Panc1 (cell line): ENCODE data around the gene FBXL14. TPM values are rescaled to one million over a fixed set of nuclear protein-coding genes. Genes with fewer than 3 reads are reported as not detected.

Experiments
- ATAC-seq: fragments of 200-7000 bp; cut with Tn5 transposase; 2 replicates; pipeline ENCODE4 v1.9.1; 2020; ENCODE audit warnings: mild to moderate bottlenecking, moderate library complexity
- BruUV-seq: library from RNA; stranded (reverse); fragments of 400-500 nt; replicated peaks from 2 replicates; lab custom pipeline; 2021; lab: Mats Ljungman, UMichigan
- CTCF ChIA-PET: fragments of 300-600 bp; sonication (Branson Sonifier 250); formaldehyde crosslinking; loops from one replicate; lab custom pipeline; 2022; ENCODE audit warnings: antibody characterized with exemption; lab: Charles Lee
- POLR2A ChIA-PET: fragments of 300-600 bp; sonication (Branson Sonifier 250); formaldehyde crosslinking; loops from one replicate; lab custom pipeline; 2022; ENCODE audit warnings: antibody characterized with exemption; lab: Charles Lee
- DNase-seq: peaks from one replicate; pipeline ENCODE4 v3.0.0-alpha.2; 2010; ENCODE audit warnings: low read depth, low spot score
- H3K27ac ChIP-seq: 2 replicates; pipeline ENCODE4 v1.5.1; 2011; ENCODE audit warnings: mild to moderate bottlenecking, low read length, inconsistent platforms
- H3K27me3 ChIP-seq: fragments of 200-500 bp; sonication (Bioruptor generic); 2 replicates; pipeline ENCODE4 v1.6.0; 2014; ENCODE audit warnings: low read length, inconsistent platforms; ENCODE audit not compliant: control insufficient read depth, insufficient read depth
- H3K36me3 ChIP-seq: fragments of 200-500 bp; sonication (Bioruptor generic); 2 replicates; pipeline ENCODE4 v1.5.1; 2014; ENCODE audit warnings: inconsistent platforms, mild to moderate bottlenecking, low read length, moderate library complexity; ENCODE audit not compliant: control insufficient read depth, insufficient read depth
- H3K4me1 ChIP-seq: 2 replicates; pipeline ENCODE4 v1.5.1; 2011; ENCODE audit warnings: inconsistent platforms, mild to moderate bottlenecking, low read length, moderate library complexity; ENCODE audit not compliant: control insufficient read depth, insufficient read depth
- H3K4me3 ChIP-seq, 2 experiments: 2 replicates each; pipeline ENCODE4 v1.5.1; 2011 to 2012; ENCODE audit warnings: low read depth in 2 of 2, low read length in 2 of 2, mild to moderate bottlenecking in 2 of 2, inconsistent platforms in 1 of 2, moderate library complexity in 1 of 2
- H3K9me3 ChIP-seq: fragments of 200-500 bp; sonication (Bioruptor generic); 2 replicates; pipeline ENCODE4 v1.5.1; 2014; ENCODE audit warnings: low read depth, mild to moderate bottlenecking, inconsistent platforms, low read length, moderate library complexity; ENCODE audit not compliant: control insufficient read depth, insufficient read depth
- POLR2AphosphoS5 ChIP-seq: IDR thresholded peaks from 2 replicates; pipeline ENCODE4 v1.6.1; 2012; ENCODE audit warnings: mild to moderate bottlenecking, low read depth, low read length, moderate library complexity
- SIN3A ChIP-seq: IDR thresholded peaks from 2 replicates; pipeline ENCODE4 v1.6.1; 2012; ENCODE audit warnings: low read depth, mild to moderate bottlenecking, low read length, moderate library complexity, borderline replicate concordance; ENCODE audit not compliant: insufficient read depth
- TCF7L2 ChIP-seq: IDR thresholded peaks from 2 replicates; pipeline ENCODE4 v1.6.1; 2011; ENCODE audit warnings: mild to moderate bottlenecking, low read depth, low read length, inconsistent platforms
- in situ Hi-C: cut with HindIII; loops from 2 replicates; pipeline ENCODE4 v1.10.0; 2016; ENCODE audit warnings: low sequenced_read_pairs, low pct_unique_long_range_greater_than_20kb
- intact Hi-C: fragments of 100-400 bp; cut with micrococcal nuclease; formaldehyde crosslinking; loops from one replicate; pipeline ENCODE4 v1.10.0; 2022; ENCODE audit not compliant: unreplicated experiment
- total RNA-seq: library from RNA; stranded (reverse); gene quantifications from one replicate; pipeline ENCODE4 v1.2.1, GENCODE V29; 2021; ENCODE audit not compliant: unreplicated experiment
- TF ChIP-seq, protein P1 (sequence below): fragments of 450-650 bp; IDR thresholded peaks from 2 replicates; pipeline ENCODE4 v1.5.1; 2017; ENCODE audit warnings: mild to moderate bottlenecking
- TF ChIP-seq, protein P2 (sequence below), 2 experiments: IDR thresholded peaks; 2 replicates each; pipeline ENCODE4 v1.6.1; 2011 to 2012; ENCODE audit warnings: low read depth in 2 of 2, control low read depth in 1 of 2, low read length in 1 of 2, mild to moderate bottlenecking in 1 of 2, moderate library complexity in 1 of 2; ENCODE audit not compliant: insufficient read depth in 1 of 2

The FBXL14 gene
- total RNA-seq, 1 experiment from 2014 or later, result 15.1 TPM

DNA sequence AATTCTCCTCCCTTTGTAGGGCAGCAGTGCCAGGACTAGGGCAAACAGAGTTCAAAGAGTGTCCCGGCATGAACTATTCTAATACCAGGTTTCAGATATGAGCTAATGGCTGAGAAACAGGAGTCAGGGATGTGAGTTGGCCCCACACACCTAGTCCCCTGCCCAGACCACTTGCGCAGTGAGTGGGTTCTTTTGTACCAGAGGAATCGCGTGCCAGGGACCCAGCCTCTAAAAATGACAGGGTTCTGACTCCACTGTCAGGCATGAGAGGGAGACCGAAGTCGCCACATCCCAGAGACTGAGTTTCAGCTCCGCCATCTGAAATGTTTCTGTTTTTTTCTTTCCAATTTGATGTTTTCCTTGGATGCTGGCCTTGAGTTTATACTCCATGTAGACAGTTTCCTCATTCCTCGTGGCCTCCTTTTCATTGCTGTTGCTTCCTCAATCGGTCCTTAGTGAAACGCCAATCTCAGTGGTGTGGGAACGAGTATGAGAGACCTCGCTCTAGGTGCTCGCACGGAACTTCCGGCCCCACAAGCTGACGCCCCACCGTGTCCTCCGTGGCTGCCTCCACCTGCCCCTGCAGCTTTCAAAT is 31.5 kb downstream of the FBXL14 start:
- ChIA-PET CTCF (no interaction called here), POLR2A (no interaction called here)
- DNase-seq, result no peak
- Histone ChIP-seq H3K27me3 (no peaks in the 10 kb centered on the region), H3K9me3 (no peaks in the 10 kb centered on the region), H3K4me1 (peaks cover 12% of the 10 kb centered on the region), H3K36me3 (no peaks in the 10 kb centered on the region), H3K27ac (no peak overlapping the region), H3K4me3 (no peak overlapping the region)
- in situ Hi-C loops, result no loop called here
- no peak for ATAC-seq
- no peak for TF ChIP-seq POLR2AphosphoS5
- TF ChIP-seq, protein P1, sequence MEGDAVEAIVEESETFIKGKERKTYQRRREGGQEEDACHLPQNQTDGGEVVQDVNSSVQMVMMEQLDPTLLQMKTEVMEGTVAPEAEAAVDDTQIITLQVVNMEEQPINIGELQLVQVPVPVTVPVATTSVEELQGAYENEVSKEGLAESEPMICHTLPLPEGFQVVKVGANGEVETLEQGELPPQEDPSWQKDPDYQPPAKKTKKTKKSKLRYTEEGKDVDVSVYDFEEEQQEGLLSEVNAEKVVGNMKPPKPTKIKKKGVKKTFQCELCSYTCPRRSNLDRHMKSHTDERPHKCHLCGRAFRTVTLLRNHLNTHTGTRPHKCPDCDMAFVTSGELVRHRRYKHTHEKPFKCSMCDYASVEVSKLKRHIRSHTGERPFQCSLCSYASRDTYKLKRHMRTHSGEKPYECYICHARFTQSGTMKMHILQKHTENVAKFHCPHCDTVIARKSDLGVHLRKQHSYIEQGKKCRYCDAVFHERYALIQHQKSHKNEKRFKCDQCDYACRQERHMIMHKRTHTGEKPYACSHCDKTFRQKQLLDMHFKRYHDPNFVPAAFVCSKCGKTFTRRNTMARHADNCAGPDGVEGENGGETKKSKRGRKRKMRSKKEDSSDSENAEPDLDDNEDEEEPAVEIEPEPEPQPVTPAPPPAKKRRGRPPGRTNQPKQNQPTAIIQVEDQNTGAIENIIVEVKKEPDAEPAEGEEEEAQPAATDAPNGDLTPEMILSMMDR, result no peak
- TF ChIP-seq TCF7L2, result no peak
- TF ChIP-seq, protein P2, sequence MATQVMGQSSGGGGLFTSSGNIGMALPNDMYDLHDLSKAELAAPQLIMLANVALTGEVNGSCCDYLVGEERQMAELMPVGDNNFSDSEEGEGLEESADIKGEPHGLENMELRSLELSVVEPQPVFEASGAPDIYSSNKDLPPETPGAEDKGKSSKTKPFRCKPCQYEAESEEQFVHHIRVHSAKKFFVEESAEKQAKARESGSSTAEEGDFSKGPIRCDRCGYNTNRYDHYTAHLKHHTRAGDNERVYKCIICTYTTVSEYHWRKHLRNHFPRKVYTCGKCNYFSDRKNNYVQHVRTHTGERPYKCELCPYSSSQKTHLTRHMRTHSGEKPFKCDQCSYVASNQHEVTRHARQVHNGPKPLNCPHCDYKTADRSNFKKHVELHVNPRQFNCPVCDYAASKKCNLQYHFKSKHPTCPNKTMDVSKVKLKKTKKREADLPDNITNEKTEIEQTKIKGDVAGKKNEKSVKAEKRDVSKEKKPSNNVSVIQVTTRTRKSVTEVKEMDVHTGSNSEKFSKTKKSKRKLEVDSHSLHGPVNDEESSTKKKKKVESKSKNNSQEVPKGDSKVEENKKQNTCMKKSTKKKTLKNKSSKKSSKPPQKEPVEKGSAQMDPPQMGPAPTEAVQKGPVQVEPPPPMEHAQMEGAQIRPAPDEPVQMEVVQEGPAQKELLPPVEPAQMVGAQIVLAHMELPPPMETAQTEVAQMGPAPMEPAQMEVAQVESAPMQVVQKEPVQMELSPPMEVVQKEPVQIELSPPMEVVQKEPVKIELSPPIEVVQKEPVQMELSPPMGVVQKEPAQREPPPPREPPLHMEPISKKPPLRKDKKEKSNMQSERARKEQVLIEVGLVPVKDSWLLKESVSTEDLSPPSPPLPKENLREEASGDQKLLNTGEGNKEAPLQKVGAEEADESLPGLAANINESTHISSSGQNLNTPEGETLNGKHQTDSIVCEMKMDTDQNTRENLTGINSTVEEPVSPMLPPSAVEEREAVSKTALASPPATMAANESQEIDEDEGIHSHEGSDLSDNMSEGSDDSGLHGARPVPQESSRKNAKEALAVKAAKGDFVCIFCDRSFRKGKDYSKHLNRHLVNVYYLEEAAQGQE (IDR thresholded peaks at IDR 0.05; ENCODE audit: insufficient read depth in 1 of 2, low read depth in 2 of 2, low read length in 1 of 2), result no peak
- BruUV-seq, result no TSS peak
- intact Hi-C loops, result no loop called here

DNA sequence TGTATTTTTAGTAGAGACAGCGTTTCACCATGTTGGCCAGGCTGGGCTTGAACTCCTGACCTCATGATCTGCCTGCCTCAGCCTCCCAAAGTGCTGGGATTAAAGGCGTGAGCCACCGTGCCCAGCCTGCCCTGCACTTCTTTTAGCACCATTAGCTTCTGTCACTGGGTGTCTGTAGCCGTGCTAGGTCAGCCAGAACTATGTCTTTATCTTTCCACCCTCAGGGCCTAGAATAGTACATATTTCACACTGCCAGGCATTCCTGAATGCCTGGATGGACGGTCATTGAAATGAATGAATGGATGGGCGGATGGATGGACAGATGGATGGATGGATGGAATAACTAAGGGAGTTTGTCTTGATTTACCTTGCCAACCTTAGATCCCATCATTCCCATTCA is 33.7 kb downstream of the FBXL14 start:
- DNase-seq, result no peak
- H3K4me1 ChIP-seq, result peaks cover 12% of the 10 kb centered on the region
- no peaks in the 10 kb centered on the region for H3K36me3 ChIP-seq
- BruUV-seq, result no TSS peak
- in situ Hi-C loops, result no loop called here
- TF ChIP-seq, protein P2 (IDR thresholded peaks at IDR 0.05; ENCODE audit: insufficient read depth in 1 of 2, low read depth in 2 of 2, low read length in 1 of 2), result no peak
- TF ChIP-seq POLR2AphosphoS5 (no peak), SIN3A (no peak), TCF7L2 (no peak)
- TF ChIP-seq, protein P1, result no peak
- no peak overlapping the region for H3K4me3 ChIP-seq
- no peak for ATAC-seq
- H3K27ac ChIP-seq, result no peak overlapping the region
- ChIA-PET POLR2A (no interaction called here), CTCF (no interaction called here)
- H3K9me3 ChIP-seq, result no peaks in the 10 kb centered on the region
- intact Hi-C loops, result no loop called here
- H3K27me3 ChIP-seq, result no peaks in the 10 kb centered on the region
